ENCODE data around the gene SEMA6D. TPM values are rescaled to one million over a fixed set of nuclear protein-coding genes. Genes with fewer than 3 reads are reported as not detected.

Gene SEMA6D
- total RNA-seq, 1 donor, result 17.7 TPM

DNA sequence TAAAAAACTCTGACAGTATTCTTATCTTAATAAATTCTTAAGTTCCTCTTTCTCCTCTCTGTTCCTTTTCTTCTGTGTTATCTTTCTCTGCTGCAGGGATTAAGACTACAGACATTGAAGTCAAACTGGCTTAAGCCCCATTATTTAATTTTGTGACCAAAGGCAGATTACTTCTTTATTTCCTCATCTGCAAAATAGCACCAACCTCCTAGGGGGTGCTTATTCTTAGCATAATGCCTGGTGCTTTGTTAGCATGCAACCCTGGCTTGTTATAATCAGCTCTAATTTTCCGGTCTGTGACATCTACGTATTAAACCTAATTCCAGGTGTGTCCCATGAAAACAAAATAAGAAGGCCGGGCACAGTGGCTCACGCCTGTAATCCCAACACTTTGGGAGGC, 23.8 kb downstream of the SEMA6D start:
- no peak overlapping the region for H3K4me3 ChIP-seq (ENCODE audit: low read depth, low read length)
- no peak for DNase-seq (ENCODE audit: low read depth)
- TF ChIP-seq, protein P1, sequence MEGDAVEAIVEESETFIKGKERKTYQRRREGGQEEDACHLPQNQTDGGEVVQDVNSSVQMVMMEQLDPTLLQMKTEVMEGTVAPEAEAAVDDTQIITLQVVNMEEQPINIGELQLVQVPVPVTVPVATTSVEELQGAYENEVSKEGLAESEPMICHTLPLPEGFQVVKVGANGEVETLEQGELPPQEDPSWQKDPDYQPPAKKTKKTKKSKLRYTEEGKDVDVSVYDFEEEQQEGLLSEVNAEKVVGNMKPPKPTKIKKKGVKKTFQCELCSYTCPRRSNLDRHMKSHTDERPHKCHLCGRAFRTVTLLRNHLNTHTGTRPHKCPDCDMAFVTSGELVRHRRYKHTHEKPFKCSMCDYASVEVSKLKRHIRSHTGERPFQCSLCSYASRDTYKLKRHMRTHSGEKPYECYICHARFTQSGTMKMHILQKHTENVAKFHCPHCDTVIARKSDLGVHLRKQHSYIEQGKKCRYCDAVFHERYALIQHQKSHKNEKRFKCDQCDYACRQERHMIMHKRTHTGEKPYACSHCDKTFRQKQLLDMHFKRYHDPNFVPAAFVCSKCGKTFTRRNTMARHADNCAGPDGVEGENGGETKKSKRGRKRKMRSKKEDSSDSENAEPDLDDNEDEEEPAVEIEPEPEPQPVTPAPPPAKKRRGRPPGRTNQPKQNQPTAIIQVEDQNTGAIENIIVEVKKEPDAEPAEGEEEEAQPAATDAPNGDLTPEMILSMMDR (IDR thresholded peaks at IDR 0.05; ENCODE audit: insufficient read depth, low read length), result no peak

DNA sequence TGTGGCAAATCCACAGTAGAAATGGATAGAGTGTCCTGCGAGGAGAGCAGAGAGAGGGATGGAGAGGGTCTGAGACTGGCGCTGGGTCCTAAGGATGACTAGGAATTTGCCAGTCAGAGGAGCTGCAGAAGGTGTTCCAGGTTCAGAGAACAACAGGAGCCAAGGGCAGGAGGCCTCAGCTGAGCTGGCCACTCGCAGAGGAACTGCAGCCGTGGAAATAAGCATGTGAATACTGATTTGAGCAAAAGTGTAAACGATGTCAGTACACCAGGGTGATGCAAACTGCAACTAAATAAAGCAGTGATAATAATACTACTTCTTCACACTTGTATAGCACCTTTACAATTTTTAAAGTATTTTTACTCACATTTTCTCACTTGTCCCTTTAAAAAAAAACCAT, 24.6 kb downstream of the SEMA6D start:
- TF ChIP-seq, protein P1 (IDR thresholded peaks at IDR 0.05; ENCODE audit: insufficient read depth, low read length), result no peak
- H3K4me3 ChIP-seq (ENCODE audit: low read depth, low read length), result no peak overlapping the region
- DNase-seq (ENCODE audit: low read depth), result no peak

DNA sequence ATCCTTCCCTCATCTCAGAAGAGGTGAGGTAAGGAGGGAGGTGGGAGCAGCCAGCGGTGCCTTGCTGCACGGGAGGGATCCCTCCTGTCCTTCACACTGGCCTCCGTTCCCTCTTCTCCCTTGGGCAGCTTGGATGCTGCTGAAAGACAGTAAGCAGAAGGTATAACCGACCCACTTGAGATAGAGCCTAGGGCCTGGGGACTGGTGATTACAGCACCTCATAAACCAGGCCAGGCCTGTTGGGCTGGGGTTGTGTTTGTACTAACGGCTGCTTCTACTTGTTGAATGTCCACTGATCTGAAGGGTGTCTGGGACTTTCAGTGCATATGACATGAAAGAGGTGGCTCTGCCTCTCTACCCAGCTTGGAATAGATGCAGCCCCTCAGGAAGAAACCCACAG, 25.0 kb downstream of the SEMA6D start:
- DNase-seq (ENCODE audit: low read depth), result no peak
- no peak overlapping the region for H3K4me3 ChIP-seq (ENCODE audit: low read depth, low read length)
- TF ChIP-seq, protein P1 (IDR thresholded peaks at IDR 0.05; ENCODE audit: insufficient read depth, low read length), result no peak

DNA sequence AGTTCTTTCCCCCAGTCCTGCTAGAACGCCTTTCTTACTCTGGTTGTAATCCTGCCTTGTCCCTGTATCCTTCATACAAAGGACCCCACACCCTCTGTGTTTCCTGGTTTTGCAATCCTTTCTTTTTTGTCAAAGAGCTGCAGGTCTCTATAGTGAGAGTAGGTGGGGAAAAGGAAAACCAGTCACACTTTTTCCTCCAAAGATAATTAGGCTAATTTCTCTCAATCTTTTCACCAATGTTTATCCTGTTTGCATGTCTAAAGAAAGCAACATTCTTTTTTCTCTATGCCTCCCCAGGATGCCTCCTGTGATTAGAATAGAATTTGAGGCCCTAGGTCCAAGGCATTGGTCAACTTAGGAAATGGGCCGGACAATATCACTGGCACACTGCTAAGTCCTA, 25.4 kb downstream of the SEMA6D start:
- no peak for DNase-seq (ENCODE audit: low read depth)
- TF ChIP-seq, protein P1 (IDR thresholded peaks at IDR 0.05; ENCODE audit: insufficient read depth, low read length), result no peak
- no peak overlapping the region for H3K4me3 ChIP-seq (ENCODE audit: low read depth, low read length)

DNA sequence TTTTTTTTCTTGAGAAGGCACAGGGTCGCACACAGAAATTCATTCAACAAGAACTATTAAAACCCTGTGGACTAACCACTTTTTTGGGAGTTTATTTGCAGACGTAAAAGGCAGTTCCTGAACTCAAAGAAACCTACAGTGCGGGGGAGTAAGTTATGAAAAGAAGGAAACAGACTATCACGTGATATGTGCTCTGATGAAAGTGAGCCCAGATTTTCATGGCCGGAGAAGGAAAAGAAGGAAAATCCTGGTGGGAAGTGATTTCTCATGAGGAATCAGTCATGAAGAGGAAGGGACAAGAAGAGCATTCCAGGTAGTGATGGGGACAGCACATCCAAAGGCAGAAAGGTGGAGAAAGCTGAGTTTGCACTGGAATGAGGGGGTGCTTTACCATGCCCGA, 26.1 kb downstream of the SEMA6D start:
- DNase-seq (ENCODE audit: low read depth), result no peak
- no peak overlapping the region for H3K4me3 ChIP-seq (ENCODE audit: low read depth, low read length)
- TF ChIP-seq, protein P1 (IDR thresholded peaks at IDR 0.05; ENCODE audit: insufficient read depth, low read length), result no peak

DNA sequence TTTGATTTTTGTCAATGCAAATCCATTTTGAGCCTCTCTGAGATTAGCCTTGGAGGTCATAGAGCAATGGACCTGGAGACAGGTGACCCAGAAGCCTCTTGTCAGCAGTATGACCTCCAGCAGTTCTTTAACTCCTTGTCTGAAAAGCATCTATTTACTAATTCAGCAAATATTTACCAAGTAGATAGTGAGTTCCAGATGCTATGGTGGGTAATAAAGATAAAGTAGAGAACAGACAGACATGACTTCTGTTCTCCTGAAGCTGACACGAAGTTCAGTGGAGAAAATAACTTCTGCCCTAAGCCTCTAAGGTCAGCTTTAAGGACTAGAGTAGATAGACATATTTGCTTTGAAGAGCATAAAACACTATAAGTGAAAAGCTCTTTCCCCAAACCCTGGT, 26.6 kb downstream of the SEMA6D start:
- H3K4me3 ChIP-seq (ENCODE audit: low read depth, low read length), result no peak overlapping the region
- TF ChIP-seq, protein P1 (IDR thresholded peaks at IDR 0.05; ENCODE audit: insufficient read depth, low read length), result no peak
- no peak for DNase-seq (ENCODE audit: low read depth)

DNA sequence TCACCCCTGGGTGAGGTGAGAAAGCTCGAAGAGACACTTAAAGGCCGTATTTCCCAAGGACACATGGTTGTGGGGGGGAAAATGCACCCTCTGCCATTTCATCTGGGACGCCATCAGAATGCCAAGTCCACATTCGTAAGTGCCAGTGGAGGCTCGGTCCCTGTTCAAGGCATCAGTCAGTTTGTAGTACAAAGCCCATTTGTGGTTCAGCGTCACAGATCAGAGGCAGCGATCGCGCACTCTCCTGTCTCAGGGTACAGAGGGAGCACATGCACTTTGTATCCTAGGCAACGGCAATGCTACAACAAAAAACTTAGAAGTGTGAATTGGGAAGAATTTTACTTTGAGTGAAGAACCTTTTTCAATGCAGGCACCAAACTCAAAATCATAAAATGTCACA, 27.2 kb downstream of the SEMA6D start:
- H3K4me3 ChIP-seq (ENCODE audit: low read depth, low read length), result no peak overlapping the region
- TF ChIP-seq, protein P1 (IDR thresholded peaks at IDR 0.05; ENCODE audit: insufficient read depth, low read length), result no peak
- DNase-seq (ENCODE audit: low read depth), result no peak
